ENCODE measurements around the gene C2CD2L.
"Not testable (repeated sequence)": the region's sequence is repeated elsewhere in the genome, so short reads cannot be mapped to it uniquely, and the experiment has no call there.

Gene C2CD2L

GRCh38 chr11:119093942-119094815 lies 13.0 kb upstream of the C2CD2L start:
- DNase-seq (ENCODE audit: low read depth in 3 of 3) = peak in 1 of 3 experiments; percentile 40

GRCh38 chr11:119094816-119095065 lies 12.4 kb upstream of the C2CD2L start:
- peak in 1 of 3 experiments; percentile 40 for DNase-seq (ENCODE audit: low read depth in 3 of 3)

- peak; percentile 98 to 99 (median 99) for DNase-seq (ENCODE audit: low read depth in 3 of 3)
These were observed 11.9 kb upstream of the C2CD2L start for GRCh38 chr11:119095066-119095880.

DNA sequence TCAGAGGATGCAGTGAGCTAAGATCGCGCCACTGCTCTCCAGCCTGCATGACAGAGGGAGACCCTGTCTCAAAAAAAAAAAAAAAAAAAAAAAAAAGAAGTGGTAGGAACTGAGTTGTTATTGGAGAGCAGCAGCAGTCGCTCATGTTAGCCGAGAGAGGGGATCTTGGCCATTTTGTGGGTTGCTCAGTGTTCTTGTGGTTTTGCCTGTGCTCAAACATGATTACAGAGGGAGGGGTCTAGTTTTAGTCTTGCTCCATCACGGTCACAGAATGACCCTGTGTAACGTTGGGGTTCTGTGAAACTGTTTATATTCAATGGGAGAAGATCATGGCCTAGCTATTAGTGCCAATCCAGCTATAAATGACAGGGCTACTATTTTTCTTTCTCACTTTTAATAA lies 7.4 kb upstream of the C2CD2L start:
- no peak for DNase-seq (ENCODE audit: low read depth in 3 of 3)

- no peak for DNase-seq (ENCODE audit: low read depth in 3 of 3)
These were observed 6.7 kb upstream of the C2CD2L start for GRCh38 chr11:119100246-119100970.

DNA sequence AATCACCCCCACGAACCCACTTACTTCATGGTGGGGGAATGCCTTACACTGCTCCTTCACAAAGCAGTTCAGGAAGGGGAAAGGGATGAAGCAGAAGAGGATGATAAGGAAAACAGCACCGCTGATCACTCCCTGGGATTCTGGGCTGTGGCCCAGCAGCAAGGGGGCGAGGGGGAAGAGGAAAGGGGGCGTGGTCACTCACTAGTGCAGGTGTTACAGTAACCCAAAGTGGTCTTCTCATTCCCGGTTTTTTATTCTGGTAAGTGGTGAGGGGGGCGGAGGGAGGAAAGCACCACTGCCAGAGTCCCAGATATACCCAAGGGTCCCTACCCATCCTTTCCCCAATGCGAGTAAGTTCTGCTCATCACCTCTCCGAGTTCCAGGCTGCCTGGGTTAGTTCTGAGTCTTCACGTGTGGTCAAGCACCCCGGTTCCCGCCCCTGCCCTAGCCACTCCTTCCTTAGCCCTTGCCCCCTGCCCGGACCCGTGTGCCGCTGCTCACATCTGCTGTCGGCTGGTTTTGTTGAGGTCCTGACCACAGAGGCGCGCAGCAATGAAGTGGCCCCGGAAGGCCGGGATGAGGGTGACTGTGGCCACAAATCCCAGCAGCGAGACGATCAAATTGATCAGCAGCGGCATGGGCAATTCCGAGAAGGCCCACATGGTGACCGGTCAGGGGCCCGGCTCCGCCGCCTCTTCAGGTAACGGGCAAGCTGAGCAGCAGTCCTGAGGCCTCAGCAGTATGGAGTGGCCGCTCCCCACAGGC lies 6.0 kb upstream of the C2CD2L start:
- DNase-seq (ENCODE audit: low read depth in 3 of 3) = peak in 1 of 3 experiments; percentile 28

DNA sequence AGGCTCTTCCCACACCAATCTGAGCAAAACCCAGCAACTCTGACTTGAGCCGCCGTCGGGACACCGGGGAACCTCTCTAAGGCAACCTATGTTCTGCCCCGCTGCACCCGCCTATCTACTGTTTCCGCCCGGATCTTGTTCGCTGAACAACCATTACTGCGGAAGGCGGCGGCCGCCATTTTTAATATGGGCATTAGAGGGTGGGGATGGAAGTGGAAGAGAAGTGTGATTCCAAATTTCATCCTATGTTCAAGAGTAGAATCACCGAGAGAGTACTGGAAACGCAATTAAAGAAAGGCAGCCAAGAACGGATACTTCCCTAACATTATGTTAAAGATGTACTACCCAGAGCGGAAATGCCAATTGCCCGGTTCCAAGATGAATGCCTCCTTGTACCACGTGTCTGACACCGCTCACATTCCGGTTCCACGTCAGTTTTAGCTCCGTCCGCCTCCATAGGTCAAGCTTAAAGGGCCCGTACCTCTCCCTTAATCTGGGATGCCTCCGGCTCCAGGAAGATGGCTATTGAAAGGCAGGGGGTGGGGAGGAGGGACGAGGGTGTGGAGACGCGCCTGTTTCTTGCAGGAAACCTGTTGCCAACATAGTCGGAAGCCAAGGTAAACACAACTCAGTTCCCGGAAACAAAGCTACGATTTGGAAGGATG lies 5.3 kb upstream of the C2CD2L start, which contains the start of gene DPAGT1:
Gene DPAGT1 (minus strand): TSS at position 95 of the 665 bp plus-strand sequence. CDS start 198 bp downstream, outside the sequence.
- DNase-seq (ENCODE audit: low read depth in 3 of 3) = peak; percentile 65 to 83 (median 81)

DNA sequence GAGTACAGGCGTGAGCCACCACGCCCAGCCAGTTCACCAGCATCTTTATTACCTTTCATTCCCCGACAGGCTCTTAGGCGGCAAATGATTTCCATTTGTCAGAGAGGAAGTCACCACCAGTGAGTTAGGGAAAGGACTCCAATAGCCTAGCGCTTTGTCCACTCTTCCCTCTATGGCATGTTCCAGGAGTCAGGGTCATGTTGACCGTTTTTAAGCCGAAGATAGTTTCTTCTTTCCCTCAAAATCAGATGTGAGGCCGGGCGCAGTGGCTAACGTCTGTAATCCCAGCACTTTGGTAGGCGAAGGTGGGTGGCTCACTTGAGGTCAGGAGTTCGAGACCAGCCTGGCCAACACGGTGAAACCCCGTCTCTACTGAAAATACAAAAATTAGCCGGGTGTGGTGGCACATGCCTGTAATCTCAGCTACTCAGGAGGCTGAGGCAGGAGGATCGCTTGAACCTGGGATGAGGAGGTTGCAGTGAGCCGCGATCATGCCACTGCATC lies 3.9 kb upstream of the C2CD2L start:
- DNase-seq (ENCODE audit: low read depth in 3 of 3) = not testable (repeated sequence)

GRCh38 chr11:119103793-119104192 lies 3.4 kb upstream of the C2CD2L start:
- no peak for DNase-seq (ENCODE audit: low read depth in 3 of 3)

DNA sequence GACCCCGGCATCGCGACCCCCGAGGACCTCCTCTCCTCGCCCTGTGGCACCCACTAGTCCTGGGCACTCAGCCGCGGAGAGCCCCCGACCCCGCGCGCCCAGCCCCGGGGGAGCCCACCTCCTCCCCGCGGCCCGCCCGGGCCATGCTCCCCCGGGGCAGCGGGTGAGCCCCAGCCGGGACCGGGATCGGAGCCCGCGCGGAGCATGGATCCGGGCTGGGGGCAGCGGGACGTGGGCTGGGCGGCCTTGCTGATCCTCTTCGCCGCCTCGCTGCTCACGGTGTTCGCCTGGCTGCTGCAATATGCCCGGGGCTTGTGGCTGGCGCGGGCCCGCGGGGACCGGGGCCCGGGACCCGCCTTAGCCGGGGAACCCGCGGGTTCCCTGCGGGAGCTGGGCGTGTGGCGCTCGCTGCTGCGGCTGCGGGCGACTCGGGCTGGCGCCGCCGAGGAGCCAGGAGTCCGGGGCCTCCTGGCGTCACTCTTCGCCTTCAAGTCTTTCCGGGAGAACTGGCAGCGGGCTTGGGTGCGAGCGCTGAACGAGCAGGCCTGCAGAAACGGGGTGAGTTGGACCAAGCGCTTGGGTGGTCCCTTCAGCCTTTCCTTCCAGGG lies 498 bp downstream of the C2CD2L start:
- no peak for DNase-seq (ENCODE audit: low read depth in 3 of 3)

DNA sequence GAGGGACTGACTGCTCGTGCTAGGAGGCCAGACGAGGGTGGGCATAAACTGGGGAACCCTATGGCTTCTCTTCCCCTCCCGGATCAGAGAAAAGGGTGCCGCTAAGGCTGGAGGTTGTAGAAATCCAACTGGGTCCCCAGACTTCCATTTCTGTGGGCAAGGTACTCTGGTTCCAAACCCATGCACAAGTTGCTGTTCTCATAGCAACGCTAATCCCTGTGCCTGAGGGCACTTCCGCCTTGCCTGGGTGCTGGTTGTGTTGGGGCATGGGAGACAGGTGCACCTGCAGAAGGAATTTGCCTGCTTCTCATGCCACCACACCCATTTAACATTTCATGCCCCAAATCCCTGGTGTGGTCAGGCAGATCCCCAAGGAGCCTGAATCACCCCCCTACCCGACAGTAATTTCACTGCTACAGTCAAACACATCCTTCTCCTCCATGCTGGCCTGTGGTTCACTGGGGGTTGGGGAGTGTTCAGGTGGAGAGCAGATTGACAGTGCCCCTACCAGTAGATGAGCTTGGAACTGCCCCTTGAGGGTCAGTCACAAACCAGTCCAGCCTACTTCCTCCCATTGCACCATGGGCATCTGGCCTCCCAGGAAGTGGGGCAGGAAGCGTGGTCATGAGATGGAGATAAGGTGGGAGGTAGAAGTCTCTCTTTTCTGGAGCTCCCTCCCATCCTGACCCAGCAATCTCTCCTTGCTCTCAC lies 1.2 kb downstream of the C2CD2L start:
- DNase-seq (ENCODE audit: low read depth in 3 of 3) = peak in 1 of 3 experiments; percentile 25

DNA sequence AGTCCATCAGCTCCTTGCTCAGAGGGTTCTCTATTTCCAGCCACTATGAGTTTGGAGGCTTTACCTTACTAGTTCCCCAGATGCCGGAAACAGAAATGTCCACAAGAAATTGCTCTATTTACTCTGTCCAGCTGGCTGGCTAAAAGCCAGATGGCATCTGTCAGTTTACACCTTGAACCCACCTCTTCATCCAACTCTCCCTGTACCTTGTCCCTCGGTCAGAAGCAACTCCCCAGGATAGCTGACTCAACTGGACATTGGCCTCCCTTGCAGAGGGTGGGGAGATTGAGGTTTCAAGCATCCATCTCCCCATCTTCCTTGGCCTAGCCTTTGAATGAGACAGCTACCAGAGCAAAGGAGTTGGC lies 1.7 kb downstream of the C2CD2L start:
- no peak for DNase-seq (ENCODE audit: low read depth in 3 of 3)

- no peak for DNase-seq (ENCODE audit: low read depth in 3 of 3)
These were observed 2.7 kb downstream of the C2CD2L start for GRCh38 chr11:119109843-119110242.

DNA sequence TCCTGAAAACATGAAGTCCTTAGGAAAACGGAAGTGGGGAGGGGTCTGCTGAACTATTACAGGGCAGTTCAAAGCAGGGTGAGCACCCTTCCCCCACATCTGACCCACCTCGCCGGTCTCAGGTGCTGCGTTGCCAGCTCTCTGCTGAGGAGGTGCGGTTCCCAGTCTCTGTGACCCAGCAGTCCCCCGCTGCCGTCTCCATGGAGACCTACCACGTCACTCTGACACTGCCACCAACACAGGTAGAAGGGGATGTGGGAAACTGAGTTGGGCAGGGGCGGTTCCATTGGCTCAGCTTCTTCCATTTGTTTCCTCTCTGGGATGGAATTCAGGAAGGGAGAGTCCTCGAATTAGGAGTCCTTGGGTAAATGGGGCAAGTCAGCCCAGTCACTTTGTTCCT lies 3.3 kb downstream of the C2CD2L start:
- DNase-seq (ENCODE audit: low read depth in 3 of 3) = no peak

DNA sequence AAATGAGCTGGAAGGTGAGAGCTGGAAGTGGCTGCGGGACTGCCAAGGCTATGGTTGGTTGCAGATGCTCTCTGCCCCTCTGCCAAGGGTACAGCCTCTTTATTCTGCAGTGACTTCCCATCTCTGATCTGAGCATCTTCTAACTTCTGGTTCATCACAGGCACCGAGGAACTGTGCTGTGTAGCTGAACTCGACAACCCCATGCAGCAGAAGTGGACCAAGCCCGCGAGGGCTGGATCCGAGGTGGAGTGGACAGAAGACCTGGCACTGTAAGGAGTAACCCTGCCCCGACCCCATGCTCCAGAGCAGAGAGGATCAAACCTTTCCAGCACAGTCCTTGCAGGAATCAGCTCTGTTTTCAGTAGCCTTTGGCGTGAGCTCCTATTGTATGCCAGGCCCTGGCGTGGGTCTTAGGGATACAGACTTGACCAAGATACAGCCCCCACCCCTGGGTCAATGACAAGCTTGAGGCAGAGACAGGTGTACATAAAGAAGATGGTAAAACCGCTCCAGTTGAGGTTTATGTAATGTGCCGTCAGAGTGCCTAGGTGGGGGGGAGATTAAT lies 4.3 kb downstream of the C2CD2L start:
- no peak for DNase-seq (ENCODE audit: low read depth in 3 of 3)

DNA sequence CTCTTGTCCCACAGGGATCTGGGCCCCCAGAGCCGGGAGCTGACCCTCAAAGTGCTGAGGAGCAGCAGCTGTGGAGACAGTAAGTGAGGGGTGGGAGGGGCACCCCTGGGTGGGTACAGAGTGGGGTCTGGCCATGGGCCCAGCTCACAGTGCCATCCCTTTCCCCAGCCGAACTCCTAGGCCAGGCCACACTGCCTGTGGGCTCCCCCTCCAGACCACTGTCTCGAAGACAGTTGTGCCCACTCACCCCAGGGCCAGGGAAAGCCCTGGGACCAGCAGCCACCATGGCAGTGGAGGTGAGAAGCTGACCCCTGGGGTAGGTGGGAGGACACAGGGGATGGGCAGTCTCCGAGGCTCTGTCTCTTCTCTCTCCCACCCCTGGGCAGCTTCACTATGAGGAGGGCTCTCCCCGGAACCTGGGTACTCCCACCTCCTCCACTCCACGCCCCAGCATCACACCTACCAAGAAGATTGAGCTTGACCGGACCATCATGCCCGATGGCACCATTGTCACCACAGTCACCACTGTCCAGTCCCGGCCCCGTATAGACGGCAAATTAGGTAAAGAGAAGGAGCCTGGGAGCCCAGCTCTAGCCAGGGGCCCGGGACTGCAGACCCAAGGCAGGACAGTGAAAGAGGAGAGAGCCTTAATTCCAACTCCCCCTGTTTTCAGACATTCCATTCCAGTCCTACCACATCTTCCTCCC lies 5.3 kb downstream of the C2CD2L start:
- DNase-seq (ENCODE audit: low read depth in 3 of 3) = no peak

DNA sequence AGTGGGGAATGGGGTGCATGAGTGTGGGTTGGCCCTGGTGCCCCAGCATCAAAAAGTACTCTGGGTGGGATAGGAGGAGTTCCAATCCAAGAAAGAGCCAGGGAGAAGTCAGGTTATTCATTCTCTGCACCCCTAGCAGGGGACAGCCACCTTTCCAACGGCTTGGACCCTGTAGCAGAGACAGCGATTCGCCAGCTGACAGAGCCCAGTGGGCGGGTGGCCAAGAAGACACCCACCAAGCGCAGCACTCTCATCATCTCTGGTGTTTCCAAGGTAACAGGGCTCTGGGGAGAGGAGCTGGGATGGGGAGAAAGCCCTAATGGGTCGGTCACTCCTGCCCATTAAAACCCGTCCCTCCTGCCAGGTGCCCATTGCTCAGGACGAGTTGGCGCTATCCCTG lies 6.6 kb downstream of the C2CD2L start:
- no peak for DNase-seq (ENCODE audit: low read depth in 3 of 3)

- DNase-seq (ENCODE audit: low read depth in 3 of 3) = no peak
These were observed 7.2 kb downstream of the C2CD2L start for GRCh38 chr11:119114351-119114750.
